GM12892 (cell line): ENCODE data around the gene LDLRAD4.

Experiments used
- POLR2A ChIP-seq: IDR thresholded peaks from 2 replicates; pipeline ENCODE4 v1.6.1; 2011; ENCODE audit warnings: low read depth, low read length, control low read depth
- POLR2AphosphoS5 ChIP-seq: IDR thresholded peaks from 2 replicates; pipeline ENCODE4 v1.6.1; 2011; ENCODE audit warnings: low read depth, low read length, control low read depth
- TAF1 ChIP-seq: IDR thresholded peaks from 2 replicates; pipeline ENCODE4 v1.6.1; 2011; ENCODE audit warnings: low read depth, mild to moderate bottlenecking, control low read depth, low read length, borderline replicate concordance

- TF ChIP-seq POLR2A (no peak), POLR2AphosphoS5 (no peak), TAF1 (no peak)
These were observed 334.9 kb downstream of the LDLRAD4 start for GRCh38 chr18:13553449-13553848.
